Neural progenitor cell (in vitro differentiated cells): ENCODE results near the gene VAMP1.

Experiments used
- EZH2 ChIP-seq: fragments of 200-600 bp; sonication (generic); IDR thresholded peaks from 2 replicates; pipeline ENCODE4 v1.6.1; 2017; ENCODE audit warnings: antibody characterized with exemption, mild to moderate bottlenecking, moderate library complexity
- EZH2phosphoT487 ChIP-seq: fragments of 200-600 bp; sonication (generic); IDR thresholded peaks from 2 replicates; pipeline ENCODE4 v1.6.1; 2017; ENCODE audit warnings: antibody characterized with exemption
- TF ChIP-seq, protein P1 (sequence below): fragments of 200-600 bp; sonication (generic); IDR thresholded peaks from 2 replicates; pipeline ENCODE4 v1.5.1; 2017; ENCODE audit warnings: antibody characterized with exemption, mild to moderate bottlenecking

GRCh38 chr12:6450091-6450868 lies 20.2 kb downstream of the VAMP1 start:
- TF ChIP-seq, protein P1, sequence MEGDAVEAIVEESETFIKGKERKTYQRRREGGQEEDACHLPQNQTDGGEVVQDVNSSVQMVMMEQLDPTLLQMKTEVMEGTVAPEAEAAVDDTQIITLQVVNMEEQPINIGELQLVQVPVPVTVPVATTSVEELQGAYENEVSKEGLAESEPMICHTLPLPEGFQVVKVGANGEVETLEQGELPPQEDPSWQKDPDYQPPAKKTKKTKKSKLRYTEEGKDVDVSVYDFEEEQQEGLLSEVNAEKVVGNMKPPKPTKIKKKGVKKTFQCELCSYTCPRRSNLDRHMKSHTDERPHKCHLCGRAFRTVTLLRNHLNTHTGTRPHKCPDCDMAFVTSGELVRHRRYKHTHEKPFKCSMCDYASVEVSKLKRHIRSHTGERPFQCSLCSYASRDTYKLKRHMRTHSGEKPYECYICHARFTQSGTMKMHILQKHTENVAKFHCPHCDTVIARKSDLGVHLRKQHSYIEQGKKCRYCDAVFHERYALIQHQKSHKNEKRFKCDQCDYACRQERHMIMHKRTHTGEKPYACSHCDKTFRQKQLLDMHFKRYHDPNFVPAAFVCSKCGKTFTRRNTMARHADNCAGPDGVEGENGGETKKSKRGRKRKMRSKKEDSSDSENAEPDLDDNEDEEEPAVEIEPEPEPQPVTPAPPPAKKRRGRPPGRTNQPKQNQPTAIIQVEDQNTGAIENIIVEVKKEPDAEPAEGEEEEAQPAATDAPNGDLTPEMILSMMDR, result no peak
- no peak for TF ChIP-seq EZH2
- no peak for TF ChIP-seq EZH2phosphoT487
